HEK293 (cell line): ENCODE data around the gene PCBP3.

Experiments
- CTCF ChIP-seq: fragments of 450-650 bp; formaldehyde crosslinking; IDR thresholded peaks from 2 replicates; pipeline ENCODE4 v1.5.1; 2016; ENCODE audit warnings: missing biosample characterization, missing genetic modification characterization
- TCF7L2 ChIP-seq: IDR thresholded peaks from 2 replicates; pipeline ENCODE4 v1.6.1; 2011; ENCODE audit warnings: low read depth, mild to moderate bottlenecking, inconsistent platforms, low read length, moderate library complexity, borderline replicate concordance
- ZBTB1 ChIP-seq: fragments of 450-650 bp; formaldehyde crosslinking; IDR thresholded peaks from 2 replicates; pipeline ENCODE4 v1.5.1; 2016; ENCODE audit warnings: missing biosample characterization, missing genetic modification characterization
- ZBTB17 ChIP-seq: fragments of 450-650 bp; formaldehyde crosslinking; IDR thresholded peaks from 2 replicates; pipeline ENCODE4 v1.5.1; 2016; ENCODE audit warnings: missing biosample characterization, missing genetic modification characterization
- ZNF274 ChIP-seq, 2 experiments: fragments of 200-500 bp in 1 of 2; fragments of 450-650 bp in 1 of 2; sonication (Bioruptor generic) in 1 of 2; formaldehyde crosslinking in 1 of 2; IDR thresholded peaks; 2 replicates each; pipeline versions ENCODE4 v1.5.1 to v1.6.1; 2014 to 2016; ENCODE audit warnings: borderline replicate concordance in 1 of 2, inconsistent platforms in 1 of 2, low read length in 1 of 2, missing biosample characterization in 1 of 2, missing genetic modification characterization in 1 of 2
- ZNF510 ChIP-seq: fragments of 450-650 bp; formaldehyde crosslinking; IDR thresholded peaks from 2 replicates; pipeline ENCODE4 v1.5.1; 2018; ENCODE audit warnings: mild to moderate bottlenecking, missing genetic modification characterization, missing biosample characterization; ENCODE audit not compliant: insufficient replicate concordance
- ZNF747 ChIP-seq: fragments of 450-650 bp; formaldehyde crosslinking; IDR thresholded peaks from 2 replicates; pipeline ENCODE4 v1.5.1; 2016; ENCODE audit warnings: missing biosample characterization, missing genetic modification characterization
- ZNF843 ChIP-seq: fragments of 450-650 bp; formaldehyde crosslinking; IDR thresholded peaks from 2 replicates; pipeline ENCODE4 v1.5.1; 2016; ENCODE audit warnings: missing biosample characterization, missing genetic modification characterization
- ZSCAN18 ChIP-seq: fragments of 450-650 bp; formaldehyde crosslinking; IDR thresholded peaks from 2 replicates; pipeline ENCODE4 v1.5.1; 2016; ENCODE audit warnings: missing biosample characterization, missing genetic modification characterization
- TF ChIP-seq, protein P1 (sequence below): fragments of 450-650 bp; formaldehyde crosslinking; IDR thresholded peaks from 2 replicates; pipeline ENCODE4 v1.5.1; 2016; ENCODE audit warnings: missing biosample characterization, missing genetic modification characterization

- no peak for TF ChIP-seq ZNF747 (tag by site-specific recombination)
- no peak for TF ChIP-seq CTCF
- no peak for TF ChIP-seq ZNF274 (IDR thresholded peaks at IDR 0.05; ENCODE audit: low read length)
- TF ChIP-seq ZNF274 (tag by site-specific recombination; IDR thresholded peaks at IDR 0.05; ENCODE audit: borderline replicate concordance): no peak
- TF ChIP-seq ZSCAN18: no peak
- TF ChIP-seq, protein P1, sequence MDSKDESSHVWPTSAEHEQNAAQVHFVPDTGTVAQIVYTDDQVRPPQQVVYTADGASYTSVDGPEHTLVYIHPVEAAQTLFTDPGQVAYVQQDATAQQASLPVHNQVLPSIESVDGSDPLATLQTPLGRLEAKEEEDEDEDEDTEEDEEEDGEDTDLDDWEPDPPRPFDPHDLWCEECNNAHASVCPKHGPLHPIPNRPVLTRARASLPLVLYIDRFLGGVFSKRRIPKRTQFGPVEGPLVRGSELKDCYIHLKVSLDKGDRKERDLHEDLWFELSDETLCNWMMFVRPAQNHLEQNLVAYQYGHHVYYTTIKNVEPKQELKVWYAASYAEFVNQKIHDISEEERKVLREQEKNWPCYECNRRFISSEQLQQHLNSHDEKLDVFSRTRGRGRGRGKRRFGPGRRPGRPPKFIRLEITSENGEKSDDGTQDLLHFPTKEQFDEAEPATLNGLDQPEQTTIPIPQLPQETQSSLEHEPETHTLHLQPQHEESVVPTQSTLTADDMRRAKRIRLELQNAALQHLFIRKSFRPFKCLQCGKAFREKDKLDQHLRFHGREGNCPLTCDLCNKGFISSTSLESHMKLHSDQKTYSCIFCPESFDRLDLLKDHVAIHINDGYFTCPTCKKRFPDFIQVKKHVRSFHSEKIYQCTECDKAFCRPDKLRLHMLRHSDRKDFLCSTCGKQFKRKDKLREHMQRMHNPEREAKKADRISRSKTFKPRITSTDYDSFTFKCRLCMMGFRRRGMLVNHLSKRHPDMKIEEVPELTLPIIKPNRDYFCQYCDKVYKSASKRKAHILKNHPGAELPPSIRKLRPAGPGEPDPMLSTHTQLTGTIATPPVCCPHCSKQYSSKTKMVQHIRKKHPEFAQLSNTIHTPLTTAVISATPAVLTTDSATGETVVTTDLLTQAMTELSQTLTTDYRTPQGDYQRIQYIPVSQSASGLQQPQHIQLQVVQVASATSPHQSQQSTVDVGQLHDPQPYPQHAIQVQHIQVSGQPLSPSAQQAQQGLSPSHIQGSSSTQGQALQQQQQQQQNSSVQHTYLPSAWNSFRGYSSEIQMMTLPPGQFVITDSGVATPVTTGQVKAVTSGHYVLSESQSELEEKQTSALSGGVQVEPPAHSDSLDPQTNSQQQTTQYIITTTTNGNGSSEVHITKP: no peak
- TF ChIP-seq TCF7L2: no peak
- TF ChIP-seq ZNF510 (tag by site-specific recombination): no peak
- no peak for TF ChIP-seq ZBTB1 (tag by site-specific recombination)
- no peak for TF ChIP-seq ZBTB17 (tag by site-specific recombination)
- TF ChIP-seq ZNF843 (tag by site-specific recombination): no peak
Measured at GRCh38 chr21:45873418-45873817, 229.9 kb downstream of the PCBP3 start.
